ENCODE results near the gene TCOF1. TPM values are rescaled to one million over a fixed set of nuclear protein-coding genes. Genes with fewer than 3 reads are reported as not detected.

The TCOF1 gene
- total and polyA plus RNA-seq, 8 donors, result 8.7 to 19.9 (median 13.7) TPM

DNA sequence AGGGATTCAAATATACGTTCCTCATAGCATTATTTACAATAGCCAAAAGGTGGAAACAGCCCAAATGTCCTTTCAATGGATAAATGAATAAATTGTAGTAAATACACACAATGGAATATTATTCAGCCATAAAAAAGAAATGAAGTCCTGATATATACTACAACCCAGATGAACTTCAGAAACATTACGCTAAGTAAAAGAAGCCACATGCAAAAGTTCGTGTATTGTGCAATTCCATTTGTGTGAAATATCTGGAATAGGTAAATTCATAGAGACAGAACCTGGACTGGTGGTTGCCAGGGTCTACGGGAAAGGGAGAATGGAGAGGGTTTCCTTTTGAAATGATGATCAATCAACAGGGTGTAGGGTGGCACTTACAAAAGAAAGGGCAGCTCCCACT lies 42.3 kb upstream of the TCOF1 start:
- intact Hi-C loops (cut with DNase I), result no loop called here
- no peak for DNase-seq
- H3K9me3 ChIP-seq, result no peaks in the 10 kb centered on the region
- H3K4me1 ChIP-seq, result no peaks in the 10 kb centered on the region
- no peak overlapping the region for H3K27ac ChIP-seq
- H3K4me3 ChIP-seq, result no peak overlapping the region
- H3K27me3 ChIP-seq, result no peaks in the 10 kb centered on the region
- no peak for ATAC-seq
- 79 to 83% methylated on average over 4 of the region's 4 CpGs for WGBS, 2 donors
- no peak for FAIRE-seq
- TF ChIP-seq, protein P1, sequence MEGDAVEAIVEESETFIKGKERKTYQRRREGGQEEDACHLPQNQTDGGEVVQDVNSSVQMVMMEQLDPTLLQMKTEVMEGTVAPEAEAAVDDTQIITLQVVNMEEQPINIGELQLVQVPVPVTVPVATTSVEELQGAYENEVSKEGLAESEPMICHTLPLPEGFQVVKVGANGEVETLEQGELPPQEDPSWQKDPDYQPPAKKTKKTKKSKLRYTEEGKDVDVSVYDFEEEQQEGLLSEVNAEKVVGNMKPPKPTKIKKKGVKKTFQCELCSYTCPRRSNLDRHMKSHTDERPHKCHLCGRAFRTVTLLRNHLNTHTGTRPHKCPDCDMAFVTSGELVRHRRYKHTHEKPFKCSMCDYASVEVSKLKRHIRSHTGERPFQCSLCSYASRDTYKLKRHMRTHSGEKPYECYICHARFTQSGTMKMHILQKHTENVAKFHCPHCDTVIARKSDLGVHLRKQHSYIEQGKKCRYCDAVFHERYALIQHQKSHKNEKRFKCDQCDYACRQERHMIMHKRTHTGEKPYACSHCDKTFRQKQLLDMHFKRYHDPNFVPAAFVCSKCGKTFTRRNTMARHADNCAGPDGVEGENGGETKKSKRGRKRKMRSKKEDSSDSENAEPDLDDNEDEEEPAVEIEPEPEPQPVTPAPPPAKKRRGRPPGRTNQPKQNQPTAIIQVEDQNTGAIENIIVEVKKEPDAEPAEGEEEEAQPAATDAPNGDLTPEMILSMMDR (IDR thresholded peaks at IDR 0.05), result no peak
- no peaks in the 10 kb centered on the region for H3K36me3 ChIP-seq

DNA sequence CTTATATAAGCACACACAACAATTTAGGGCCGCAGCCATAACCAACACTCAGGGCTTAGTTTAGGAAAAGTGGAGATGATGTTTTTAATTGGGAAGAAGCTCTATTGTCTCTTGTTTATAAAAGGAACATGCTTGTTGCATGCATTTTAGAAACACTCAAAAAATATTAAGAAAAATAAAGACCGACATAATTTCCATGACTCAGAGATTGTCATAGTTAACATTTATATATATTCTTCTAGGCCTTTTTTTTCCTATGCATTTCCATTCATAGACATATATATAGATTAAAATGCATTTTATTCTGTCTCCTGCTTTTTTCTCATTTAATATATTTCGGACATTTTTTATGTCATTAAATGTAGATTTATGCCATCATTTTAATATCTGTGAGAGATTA lies 41.2 kb upstream of the TCOF1 start:
- TF ChIP-seq, protein P1 (IDR thresholded peaks at IDR 0.05), result no peak
- no peaks in the 10 kb centered on the region for H3K27me3 ChIP-seq
- 87 to 88% methylated on average over 3 of the region's 3 CpGs for WGBS, 2 donors
- intact Hi-C loops (cut with DNase I), result no loop called here
- no peak overlapping the region for H3K27ac ChIP-seq
- DNase-seq (no peak), ATAC-seq (no peak), FAIRE-seq (no peak)
- H3K4me3 ChIP-seq, result no peak overlapping the region
- H3K9me3 ChIP-seq, result no peaks in the 10 kb centered on the region
- no peaks in the 10 kb centered on the region for H3K4me1 ChIP-seq
- no peaks in the 10 kb centered on the region for H3K36me3 ChIP-seq

DNA sequence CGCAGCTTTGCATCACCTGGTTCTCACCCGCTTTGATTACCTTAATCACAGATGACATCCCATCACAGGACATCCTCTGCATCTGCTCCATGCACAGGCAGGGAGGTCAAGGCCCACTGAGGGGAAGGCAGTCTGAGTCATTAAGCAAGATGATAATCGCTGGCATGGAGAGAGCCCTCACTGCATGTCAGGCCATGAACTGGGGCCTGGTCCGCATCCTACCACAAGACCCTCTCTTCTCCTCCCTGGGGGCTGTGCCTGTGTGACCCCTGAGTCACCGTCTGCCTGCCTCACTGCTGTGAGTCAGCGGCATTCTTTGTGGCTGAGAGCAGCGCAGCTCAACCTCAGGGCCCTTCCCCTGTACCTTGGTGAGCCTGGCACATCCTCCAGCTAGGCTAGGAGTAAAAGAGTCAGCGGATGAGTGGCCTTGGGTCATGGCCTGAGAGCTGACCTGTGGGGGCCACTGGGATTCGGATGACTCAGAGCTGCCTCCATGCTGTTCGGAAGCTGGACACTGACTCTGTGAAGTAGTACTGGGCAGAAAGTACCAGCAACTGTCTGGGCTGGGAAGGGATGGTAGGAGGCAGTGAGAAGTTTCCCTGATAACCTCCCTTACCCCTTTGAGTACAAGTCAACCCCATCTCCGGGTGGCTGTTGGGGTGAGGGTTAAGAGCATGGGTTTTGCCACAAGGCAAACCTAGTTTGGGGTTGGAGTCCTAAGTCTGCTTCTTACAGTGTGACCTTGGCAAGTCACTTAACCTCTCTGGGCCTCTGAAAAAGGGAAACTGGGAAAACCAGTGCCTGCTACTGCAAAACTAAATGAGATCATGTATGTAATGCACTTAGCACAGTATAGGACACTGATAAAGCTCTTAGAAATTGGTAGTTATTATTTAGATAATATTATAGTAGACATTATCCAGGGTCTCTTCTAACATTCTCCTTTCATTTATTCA lies 40.2 kb upstream of the TCOF1 start:
- no peak overlapping the region for H3K4me3 ChIP-seq
- no peaks in the 10 kb centered on the region for H3K4me1 ChIP-seq
- no peaks in the 10 kb centered on the region for H3K9me3 ChIP-seq
- TF ChIP-seq, protein P1 (IDR thresholded peaks at IDR 0.05), result no peak
- WGBS, 2 donors, result 77 to 87% methylated on average over 11 of the region's 11 CpGs
- DNase-seq (no peak), ATAC-seq (peak in 2 of 4 donors; percentile 33 to 42), FAIRE-seq (no peak)
- no peaks in the 10 kb centered on the region for H3K36me3 ChIP-seq
- no peak overlapping the region for H3K27ac ChIP-seq
- intact Hi-C loops (cut with DNase I), result no loop called here
- no peaks in the 10 kb centered on the region for H3K27me3 ChIP-seq

DNA sequence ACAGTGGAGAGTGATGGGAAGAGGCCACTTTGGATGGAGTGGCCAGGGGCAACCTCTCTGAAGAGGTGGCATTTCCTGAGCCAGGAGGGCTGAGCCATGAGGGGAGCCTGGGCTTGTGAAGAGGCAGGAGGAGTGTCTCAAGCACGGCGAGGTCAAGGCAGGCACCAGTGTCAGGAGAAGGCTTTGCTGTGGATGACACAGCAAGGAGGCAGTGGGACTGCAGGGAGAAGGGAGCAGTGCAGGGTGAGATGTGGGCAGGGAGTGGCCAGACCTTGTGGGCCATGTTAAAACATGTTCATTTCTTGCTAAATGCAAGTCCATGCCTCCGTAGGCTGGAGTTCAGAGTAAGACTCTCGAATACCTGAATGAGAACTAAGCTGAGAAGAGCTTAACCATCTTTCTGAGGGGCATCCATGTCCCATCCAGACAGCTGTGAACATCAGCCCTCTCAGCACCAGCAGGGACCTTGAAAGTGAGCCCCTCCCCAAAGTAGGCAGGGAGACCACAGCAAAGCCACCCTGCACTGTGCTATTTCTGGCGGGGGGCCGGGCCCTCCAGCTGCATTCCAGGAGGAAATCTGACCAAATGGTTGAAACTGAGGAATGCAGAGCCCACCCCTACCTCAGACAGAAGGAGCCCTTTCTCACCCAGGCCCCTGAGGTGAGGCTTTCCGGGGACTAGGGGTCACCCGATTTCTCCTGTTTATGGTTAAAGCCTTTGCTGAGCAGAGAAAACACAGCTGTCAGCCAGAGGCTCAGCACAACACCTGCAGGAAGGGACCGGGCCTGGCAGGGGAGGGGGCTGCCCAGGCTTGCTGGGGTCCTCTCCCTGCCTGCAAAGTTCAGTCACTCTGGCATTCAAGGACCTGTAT lies 38.6 kb upstream of the TCOF1 start:
- ATAC-seq, result no peak
- TF ChIP-seq, protein P1 (IDR thresholded peaks at IDR 0.05), result no peak
- DNase-seq, result no peak
- FAIRE-seq, result no peak
- Histone ChIP-seq H3K4me3 (no peak overlapping the region), H3K27ac (no peak overlapping the region), H3K36me3 (no peaks in the 10 kb centered on the region), H3K4me1 (no peaks in the 10 kb centered on the region), H3K27me3 (no peaks in the 10 kb centered on the region), H3K9me3 (no peaks in the 10 kb centered on the region)
- intact Hi-C loops (cut with DNase I), result no loop called here
- 76 to 83% methylated on average over 9 of the region's 9 CpGs for WGBS, 2 donors

Data from pancreas (tissue), 10 donors.